WTC11 (cell line): ENCODE results near the gene GFRA1. TPM values are rescaled to one million over a fixed set of nuclear protein-coding genes. Genes with fewer than 3 reads are reported as not detected.
A peak's percentile ranks its signal among the peaks of the same experiment; 100 is the strongest.

Experiments
- ATAC-seq: fragments of 200-7000 bp; cut with Tn5 transposase; 2 replicates; pipeline ENCODE4 v1.10.0; 2021; ENCODE audit warnings: mild to moderate bottlenecking, moderate library complexity
- CTCF ChIA-PET: fragments of 300-600 bp; sonication (Branson Sonifier 250); formaldehyde crosslinking; loops from one replicate; lab custom pipeline; 2021; ENCODE audit warnings: antibody characterized with exemption; lab: Charles Lee
- POLR2A ChIA-PET: fragments of 350-600 bp; sonication (Branson Sonifier 250); formaldehyde crosslinking; loops from one replicate; lab custom pipeline; 2021; ENCODE audit warnings: antibody characterized with exemption; lab: Charles Lee
- DNase-seq: peaks from one replicate; pipeline ENCODE4 v3.0.0; 2021; ENCODE audit warnings: low spot score
- H3K27ac Mint-ChIP-seq: 2 replicates; pipeline ENCODE4 v1.8.0; 2021; ENCODE audit warnings: mixed read lengths
- H3K27me3 Mint-ChIP-seq: 2 replicates; pipeline ENCODE4 v1.8.0; 2021; ENCODE audit warnings: low read depth, mild to moderate bottlenecking, moderate library complexity, mixed read lengths
- H3K36me3 Mint-ChIP-seq: 2 replicates; pipeline ENCODE4 v1.8.0; 2021; ENCODE audit warnings: mixed read lengths
- H3K4me1 Mint-ChIP-seq: 2 replicates; pipeline ENCODE4 v1.8.0; 2022; ENCODE audit warnings: mixed read lengths
- H3K4me3 Mint-ChIP-seq: 2 replicates; pipeline ENCODE4 v1.8.0; 2021; ENCODE audit warnings: mild to moderate bottlenecking, moderate library complexity, mixed read lengths
- H3K9me3 Mint-ChIP-seq: 2 replicates; pipeline ENCODE4 v1.8.0; 2021; ENCODE audit warnings: mixed read lengths
- ATF2 ChIP-seq: sonication (generic); formaldehyde crosslinking; IDR thresholded peaks from 2 replicates; pipeline ENCODE4 v1.8.1; 2022; ENCODE audit warnings: low read depth, missing genetic modification reagents, borderline replicate concordance
- E2F4 ChIP-seq: sonication (generic); formaldehyde crosslinking; IDR thresholded peaks from 2 replicates; pipeline ENCODE4 v1.8.1; 2022; ENCODE audit warnings: low read depth, mild to moderate bottlenecking, moderate library complexity, missing genetic modification reagents, borderline replicate concordance
- ERG ChIP-seq: fragments of 250-450 bp; sonication (Bioruptor Pico); IDR thresholded peaks from 2 replicates; pipeline ENCODE4 v1.8.0; 2021; ENCODE audit warnings: mild to moderate bottlenecking
- ESRRA ChIP-seq: sonication (generic); formaldehyde crosslinking; IDR thresholded peaks from 2 replicates; pipeline ENCODE4 v1.8.1; 2022; ENCODE audit warnings: mild to moderate bottlenecking, missing genetic modification reagents, borderline replicate concordance
- FOXK1 ChIP-seq: sonication (generic); formaldehyde crosslinking; IDR thresholded peaks from 2 replicates; pipeline ENCODE4 v1.8.0; 2022; ENCODE audit warnings: mild to moderate bottlenecking, moderate library complexity, missing genetic modification reagents
- HMGA2 ChIP-seq: fragments of 250-450 bp; sonication (Bioruptor Pico); IDR thresholded peaks from 2 replicates; pipeline ENCODE4 v1.4.0; 2021; ENCODE audit warnings: mild to moderate bottlenecking, moderate library complexity
- HMGXB4 ChIP-seq: sonication (generic); formaldehyde crosslinking; IDR thresholded peaks from 2 replicates; pipeline ENCODE4 v1.8.1; 2023; ENCODE audit warnings: mild to moderate bottlenecking, moderate library complexity, missing genetic modification reagents
- IRF2 ChIP-seq: sonication (generic); formaldehyde crosslinking; IDR thresholded peaks from 2 replicates; pipeline ENCODE4 v1.8.0; 2022; ENCODE audit warnings: low read depth, missing genetic modification reagents, borderline replicate concordance
- NFATC4 ChIP-seq: fragments of 250-450 bp; sonication (Bioruptor Pico); IDR thresholded peaks from 2 replicates; pipeline ENCODE4 v1.9.0; 2021; ENCODE audit warnings: mild to moderate bottlenecking
- NR3C1 ChIP-seq: sonication (generic); formaldehyde crosslinking; conservative IDR thresholded peaks from 2 replicates; pipeline ENCODE4 v1.8.1; 2023; ENCODE audit warnings: low read depth, mild to moderate bottlenecking, missing genetic modification reagents
- RELA ChIP-seq: sonication (generic); formaldehyde crosslinking; IDR thresholded peaks from 2 replicates; pipeline ENCODE4 v1.8.1; 2022; ENCODE audit warnings: missing genetic modification reagents, mild to moderate bottlenecking, borderline replicate concordance
- SMAD4 ChIP-seq: sonication (generic); formaldehyde crosslinking; IDR thresholded peaks from 2 replicates; pipeline ENCODE4 v1.8.0; 2022; ENCODE audit warnings: mild to moderate bottlenecking, missing genetic modification reagents
- SOX15 ChIP-seq: fragments of 250-450 bp; sonication (Bioruptor Pico); IDR thresholded peaks from 2 replicates; pipeline ENCODE4 v1.9.0; 2021; ENCODE audit warnings: mild to moderate bottlenecking
- STAT6 ChIP-seq: sonication (generic); formaldehyde crosslinking; conservative IDR thresholded peaks from 2 replicates; pipeline ENCODE4 v1.8.1; 2023; ENCODE audit warnings: mild to moderate bottlenecking, low read depth, missing genetic modification reagents, moderate library complexity
- USF2 ChIP-seq: sonication (generic); formaldehyde crosslinking; IDR thresholded peaks from 2 replicates; pipeline ENCODE4 v1.8.1; 2023; ENCODE audit warnings: mild to moderate bottlenecking, missing genetic modification reagents, moderate library complexity
- ZNF138 ChIP-seq: sonication (generic); formaldehyde crosslinking; conservative IDR thresholded peaks from 2 replicates; pipeline ENCODE4 v1.8.1; 2022; ENCODE audit warnings: mild to moderate bottlenecking, moderate library complexity, missing genetic modification reagents
- ZNF317 ChIP-seq: sonication (generic); formaldehyde crosslinking; IDR thresholded peaks from 2 replicates; pipeline ENCODE4 v1.8.1; 2023; ENCODE audit warnings: low read depth, mild to moderate bottlenecking, moderate library complexity, missing genetic modification reagents, borderline replicate concordance
- ZNF532 ChIP-seq: fragments of 250-450 bp; sonication (Bioruptor Pico); IDR thresholded peaks from 2 replicates; pipeline ENCODE4 v1.9.0; 2021; ENCODE audit warnings: mild to moderate bottlenecking, borderline replicate concordance
- total RNA-seq: library from RNA; stranded (reverse); gene quantifications from 3 replicates; pipeline ENCODE4 v1.2.3, GENCODE V29; 2021

GFRA1 gene
- total RNA-seq, 1 experiment from 2014 or later, result 4.4 TPM

- ChIA-PET POLR2A (interaction anchor here (1.0 kb wide), 1 partner anchor 64 kb away, joined by 5 read pairs; no protein-coding TSS in a partner anchor), CTCF (interaction anchor here (0.9 kb wide), 1 partner anchor 13 kb away, joined by 3 read pairs; no protein-coding TSS in a partner anchor)
- Mint-ChIP-seq H3K27me3 (peaks cover 9% of the 10 kb centered on the region), H3K4me3 (no peak overlapping the region), H3K36me3 (peaks cover 11% of the 10 kb centered on the region), H3K9me3 (peaks cover 28% of the 10 kb centered on the region), H3K27ac (no peak overlapping the region), H3K4me1 (peaks cover 43% of the 10 kb centered on the region)
- ATAC-seq (no peak), DNase-seq (no peak)
- TF ChIP-seq SMAD4 (CRISPR knock-in tag), result no peak
- TF ChIP-seq NR3C1 (CRISPR knock-in tag), result no peak
- TF ChIP-seq FOXK1 (CRISPR knock-in tag), result no peak
- no peak for TF ChIP-seq ZNF317 (CRISPR knock-in tag)
- TF ChIP-seq E2F4 (CRISPR knock-in tag), result no peak
- TF ChIP-seq ERG (CRISPR knock-in tag), result no peak
- TF ChIP-seq ZNF138 (CRISPR knock-in tag), result no peak
- TF ChIP-seq SOX15 (CRISPR knock-in tag), result no peak
- TF ChIP-seq HMGA2 (CRISPR knock-in tag), result no peak
These were observed 104.3 kb downstream of the GFRA1 start for GRCh38 chr10:116168745-116169144.

GRCh38 chr10:116168329-116168728 lies 104.7 kb downstream of the GFRA1 start:
- DNase-seq (no peak), ATAC-seq (peak; percentile 48; the same call in 1 of the 2 replicates)
- Mint-ChIP-seq H3K4me1 (peaks cover 43% of the 10 kb centered on the region), H3K27ac (no peak overlapping the region), H3K9me3 (peaks cover 28% of the 10 kb centered on the region), H3K4me3 (no peak overlapping the region), H3K27me3 (peaks cover 9% of the 10 kb centered on the region), H3K36me3 (peaks cover 11% of the 10 kb centered on the region)
- no peak for TF ChIP-seq IRF2 (CRISPR knock-in tag)
- no peak for TF ChIP-seq RELA
- no peak for TF ChIP-seq HMGXB4 (CRISPR knock-in tag)
- no peak for TF ChIP-seq STAT6
- no peak for TF ChIP-seq HMGA2 (CRISPR knock-in tag)
- TF ChIP-seq ZNF532 (CRISPR knock-in tag), result no peak
- TF ChIP-seq ATF2 (CRISPR knock-in tag), result no peak
- no peak for TF ChIP-seq NFATC4 (CRISPR knock-in tag)
- no peak for TF ChIP-seq USF2 (CRISPR knock-in tag)
- TF ChIP-seq ERG (CRISPR knock-in tag), result no peak
- no peak for TF ChIP-seq ESRRA (CRISPR knock-in tag)
- CTCF ChIA-PET, result interaction anchor here (0.6 to 0.9 kb wide), 2 partner anchors 14 to 259 kb away, joined by 3 to 5 read pairs; no protein-coding TSS in a partner anchor
- POLR2A ChIA-PET, result no interaction called here
